Neural cell (in vitro differentiated cells): Measurements from ENCODE around the gene ARHGAP6. TPM values are rescaled to one million over a fixed set of nuclear protein-coding genes. Genes with fewer than 3 reads are reported as not detected.

Source experiments
- H2AFZ ChIP-seq: fragments of 200-600, 300-800 bp; sonication (generic), shearing (Covaris generic); 2 replicates; pipeline ENCODE4 v1.6.0; 2014; ENCODE audit warnings: low read depth, mild to moderate bottlenecking, antibody characterized with exemption, low read length, moderate library complexity
- H3F3A ChIP-seq: fragments of 200-600 bp; shearing (Covaris generic); 2 replicates; pipeline ENCODE4 v1.6.1; 2016; ENCODE audit warnings: mild to moderate bottlenecking, moderate library complexity, mixed read lengths, antibody characterized with exemption, low read length; ENCODE audit not compliant: insufficient read depth, poor library complexity, severe bottlenecking
- H3K27ac ChIP-seq: fragments of 200-600, 300-800 bp; sonication (generic), shearing (Covaris generic); 2 replicates; pipeline ENCODE4 v1.5.1; 2014; ENCODE audit warnings: mild to moderate bottlenecking, low read length, moderate library complexity
- H3K27me3 ChIP-seq: fragments of 300-800, 200-600 bp; sonication (generic), shearing (Covaris generic); 2 replicates; pipeline ENCODE4 v1.6.0; 2014; ENCODE audit warnings: mild to moderate bottlenecking, low read depth, low read length, moderate library complexity; ENCODE audit not compliant: insufficient read depth
- H3K36me3 ChIP-seq: fragments of 300-800, 200-600 bp; sonication (generic), shearing (Covaris generic); 2 replicates; pipeline ENCODE4 v1.5.1; 2014; ENCODE audit warnings: mild to moderate bottlenecking, antibody characterized with exemption, low read length, moderate library complexity; ENCODE audit not compliant: insufficient read depth
- H3K4me2 ChIP-seq: fragments of 300-800, 200-600 bp; sonication (generic), shearing (Covaris generic); 2 replicates; pipeline ENCODE4 v1.6.0; 2014; ENCODE audit warnings: mild to moderate bottlenecking, low read length
- H3K4me3 ChIP-seq: fragments of 300-800, 200-600 bp; sonication (generic), shearing (Covaris generic); 2 replicates; pipeline ENCODE4 v1.5.1; 2014; ENCODE audit warnings: mild to moderate bottlenecking, low read length, moderate library complexity
- H3K79me2 ChIP-seq: fragments of 200-600 bp; shearing (Covaris generic); replicated peaks from 2 replicates; pipeline ENCODE4 v1.6.0; 2014; ENCODE audit warnings: mild to moderate bottlenecking, low read length, moderate library complexity; ENCODE audit not compliant: insufficient read depth
- H3K9ac ChIP-seq: fragments of 300-800, 200-600 bp; sonication (generic), shearing (Covaris generic); 2 replicates; pipeline ENCODE4 v1.6.1; 2016; ENCODE audit warnings: mild to moderate bottlenecking, low read length, mixed read lengths
- H3K9me2 ChIP-seq: fragments of 200-600 bp; shearing (Covaris generic); 2 replicates; pipeline ENCODE4 v1.6.1; 2016; ENCODE audit warnings: mild to moderate bottlenecking, low read length, mixed read lengths; ENCODE audit not compliant: insufficient read depth
- H3K9me3 ChIP-seq: fragments of 200-600, 300-800 bp; sonication (generic), shearing (Covaris generic); 2 replicates; pipeline ENCODE4 v1.6.1; 2016; ENCODE audit warnings: mild to moderate bottlenecking, mixed run types, low read length, moderate library complexity, mixed read lengths
- H4K20me1 ChIP-seq: fragments of 200-600 bp; shearing (Covaris generic); 2 replicates; pipeline ENCODE4 v1.6.1; 2016; ENCODE audit warnings: mild to moderate bottlenecking, mixed run types; ENCODE audit not compliant: insufficient read depth
- EP300 ChIP-seq: fragments of 450-650 bp; conservative IDR thresholded peaks from 2 replicates; pipeline ENCODE4 v1.6.1; 2014; ENCODE audit warnings: antibody characterized with exemption, mild to moderate bottlenecking, moderate library complexity; ENCODE audit not compliant: poor library complexity, severe bottlenecking
- EZH2 ChIP-seq: fragments of 200-600, 300-800 bp; shearing (Covaris generic), sonication (generic); IDR thresholded peaks from 2 replicates; pipeline ENCODE4 v1.6.1; 2014; ENCODE audit warnings: antibody characterized with exemption, low read length, borderline replicate concordance, mild to moderate bottlenecking; ENCODE audit not compliant: insufficient read depth, poor library complexity, severe bottlenecking
- MXI1 ChIP-seq: fragments of 450-650 bp; conservative IDR thresholded peaks from 2 replicates; pipeline ENCODE4 v1.6.1; 2014; ENCODE audit warnings: antibody characterized with exemption, mild to moderate bottlenecking; ENCODE audit not compliant: poor library complexity, severe bottlenecking
- POLR2AphosphoS5 ChIP-seq: IDR thresholded peaks from 2 replicates; pipeline ENCODE4 v1.6.1; 2012
- RAD21 ChIP-seq: fragments of 450-650 bp; conservative IDR thresholded peaks from 2 replicates; pipeline ENCODE4 v1.6.1; 2014; ENCODE audit warnings: antibody characterized with exemption, mild to moderate bottlenecking, moderate library complexity
- SMC3 ChIP-seq: fragments of 450-650 bp; conservative IDR thresholded peaks from 2 replicates; pipeline ENCODE4 v1.6.1; 2014; ENCODE audit warnings: antibody characterized with exemption, mild to moderate bottlenecking, moderate library complexity; ENCODE audit not compliant: poor library complexity
- TAF1 ChIP-seq: IDR thresholded peaks from 2 replicates; pipeline ENCODE4 v1.6.1; 2012; ENCODE audit warnings: low read depth
- polyA plus RNA-seq: library from polyadenylated mRNA; depleted of rRNA; stranded (reverse); fragments of >200 nt; gene quantifications from 2 replicates; pipeline ENCODE4 v1.2.3, GENCODE V29; 2014
- TF ChIP-seq, protein P1 (sequence below): IDR thresholded peaks from 2 replicates; pipeline ENCODE4 v1.6.1; 2012; ENCODE audit warnings: borderline replicate concordance
- TF ChIP-seq, protein P2 (sequence below): fragments of 450-650 bp; IDR thresholded peaks from 2 replicates; pipeline ENCODE4 v1.5.1; 2014; ENCODE audit warnings: antibody characterized with exemption, mild to moderate bottlenecking, moderate library complexity; ENCODE audit not compliant: poor library complexity, severe bottlenecking

Gene ARHGAP6
- polyA plus RNA-seq, 1 donor from 2014 or later: 0.40 TPM

DNA sequence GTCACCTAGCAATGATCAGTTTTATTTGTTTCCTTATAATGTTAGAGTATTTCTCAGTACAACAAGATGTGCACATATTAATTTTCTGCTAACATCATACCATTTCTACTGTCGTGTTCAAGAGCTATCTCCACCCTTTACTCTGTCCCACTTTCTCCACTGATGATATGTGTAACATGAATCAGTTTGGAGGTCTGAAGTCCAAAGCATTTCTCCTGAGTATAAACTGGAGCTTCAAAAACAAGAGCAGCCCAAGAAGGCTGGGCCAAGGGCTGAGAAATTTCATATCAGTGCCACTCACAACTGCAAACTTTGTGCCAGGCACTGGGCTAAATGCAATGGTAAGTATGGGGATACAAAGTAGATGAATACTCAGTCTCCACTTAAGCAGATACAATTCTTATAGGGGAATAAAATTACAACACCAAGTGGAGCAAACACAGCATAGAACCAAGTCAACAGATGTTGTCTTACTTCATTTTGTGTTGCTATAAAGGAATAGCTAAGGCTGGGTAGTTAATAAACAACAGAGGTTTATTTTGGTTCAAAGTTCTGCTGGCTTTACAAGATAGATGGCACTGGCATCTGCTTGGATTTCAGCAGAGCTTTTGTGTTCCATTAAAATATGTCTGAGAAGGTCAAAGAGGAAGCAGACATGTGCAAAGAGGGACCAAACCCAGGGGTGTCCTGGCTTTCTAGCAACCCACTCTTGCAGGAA is 328.3 kb downstream of the ARHGAP6 start:
- no peak overlapping the region for H3K27ac ChIP-seq
- H4K20me1 ChIP-seq: no peaks in the 10 kb centered on the region
- TF ChIP-seq MXI1 (no peak), SMC3 (no peak), EP300 (no peak), POLR2AphosphoS5 (no peak), RAD21 (no peak), EZH2 (no peak), TAF1 (no peak)
- TF ChIP-seq, protein P1, sequence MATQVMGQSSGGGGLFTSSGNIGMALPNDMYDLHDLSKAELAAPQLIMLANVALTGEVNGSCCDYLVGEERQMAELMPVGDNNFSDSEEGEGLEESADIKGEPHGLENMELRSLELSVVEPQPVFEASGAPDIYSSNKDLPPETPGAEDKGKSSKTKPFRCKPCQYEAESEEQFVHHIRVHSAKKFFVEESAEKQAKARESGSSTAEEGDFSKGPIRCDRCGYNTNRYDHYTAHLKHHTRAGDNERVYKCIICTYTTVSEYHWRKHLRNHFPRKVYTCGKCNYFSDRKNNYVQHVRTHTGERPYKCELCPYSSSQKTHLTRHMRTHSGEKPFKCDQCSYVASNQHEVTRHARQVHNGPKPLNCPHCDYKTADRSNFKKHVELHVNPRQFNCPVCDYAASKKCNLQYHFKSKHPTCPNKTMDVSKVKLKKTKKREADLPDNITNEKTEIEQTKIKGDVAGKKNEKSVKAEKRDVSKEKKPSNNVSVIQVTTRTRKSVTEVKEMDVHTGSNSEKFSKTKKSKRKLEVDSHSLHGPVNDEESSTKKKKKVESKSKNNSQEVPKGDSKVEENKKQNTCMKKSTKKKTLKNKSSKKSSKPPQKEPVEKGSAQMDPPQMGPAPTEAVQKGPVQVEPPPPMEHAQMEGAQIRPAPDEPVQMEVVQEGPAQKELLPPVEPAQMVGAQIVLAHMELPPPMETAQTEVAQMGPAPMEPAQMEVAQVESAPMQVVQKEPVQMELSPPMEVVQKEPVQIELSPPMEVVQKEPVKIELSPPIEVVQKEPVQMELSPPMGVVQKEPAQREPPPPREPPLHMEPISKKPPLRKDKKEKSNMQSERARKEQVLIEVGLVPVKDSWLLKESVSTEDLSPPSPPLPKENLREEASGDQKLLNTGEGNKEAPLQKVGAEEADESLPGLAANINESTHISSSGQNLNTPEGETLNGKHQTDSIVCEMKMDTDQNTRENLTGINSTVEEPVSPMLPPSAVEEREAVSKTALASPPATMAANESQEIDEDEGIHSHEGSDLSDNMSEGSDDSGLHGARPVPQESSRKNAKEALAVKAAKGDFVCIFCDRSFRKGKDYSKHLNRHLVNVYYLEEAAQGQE: no peak
- TF ChIP-seq, protein P2, sequence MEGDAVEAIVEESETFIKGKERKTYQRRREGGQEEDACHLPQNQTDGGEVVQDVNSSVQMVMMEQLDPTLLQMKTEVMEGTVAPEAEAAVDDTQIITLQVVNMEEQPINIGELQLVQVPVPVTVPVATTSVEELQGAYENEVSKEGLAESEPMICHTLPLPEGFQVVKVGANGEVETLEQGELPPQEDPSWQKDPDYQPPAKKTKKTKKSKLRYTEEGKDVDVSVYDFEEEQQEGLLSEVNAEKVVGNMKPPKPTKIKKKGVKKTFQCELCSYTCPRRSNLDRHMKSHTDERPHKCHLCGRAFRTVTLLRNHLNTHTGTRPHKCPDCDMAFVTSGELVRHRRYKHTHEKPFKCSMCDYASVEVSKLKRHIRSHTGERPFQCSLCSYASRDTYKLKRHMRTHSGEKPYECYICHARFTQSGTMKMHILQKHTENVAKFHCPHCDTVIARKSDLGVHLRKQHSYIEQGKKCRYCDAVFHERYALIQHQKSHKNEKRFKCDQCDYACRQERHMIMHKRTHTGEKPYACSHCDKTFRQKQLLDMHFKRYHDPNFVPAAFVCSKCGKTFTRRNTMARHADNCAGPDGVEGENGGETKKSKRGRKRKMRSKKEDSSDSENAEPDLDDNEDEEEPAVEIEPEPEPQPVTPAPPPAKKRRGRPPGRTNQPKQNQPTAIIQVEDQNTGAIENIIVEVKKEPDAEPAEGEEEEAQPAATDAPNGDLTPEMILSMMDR: no peak
- H3F3A ChIP-seq: no peaks in the 10 kb centered on the region
- H3K27me3 ChIP-seq: no peaks in the 10 kb centered on the region
- no peaks in the 10 kb centered on the region for H3K9me3 ChIP-seq
- no peak overlapping the region for H3K9ac ChIP-seq
- H3K36me3 ChIP-seq: no peaks in the 10 kb centered on the region
- H3K4me2 ChIP-seq: no peak overlapping the region
- H3K4me3 ChIP-seq: no peak overlapping the region
- no peaks in the 10 kb centered on the region for H3K79me2 ChIP-seq
- no peak overlapping the region for H2AFZ ChIP-seq
- H3K9me2 ChIP-seq: no peaks in the 10 kb centered on the region

DNA sequence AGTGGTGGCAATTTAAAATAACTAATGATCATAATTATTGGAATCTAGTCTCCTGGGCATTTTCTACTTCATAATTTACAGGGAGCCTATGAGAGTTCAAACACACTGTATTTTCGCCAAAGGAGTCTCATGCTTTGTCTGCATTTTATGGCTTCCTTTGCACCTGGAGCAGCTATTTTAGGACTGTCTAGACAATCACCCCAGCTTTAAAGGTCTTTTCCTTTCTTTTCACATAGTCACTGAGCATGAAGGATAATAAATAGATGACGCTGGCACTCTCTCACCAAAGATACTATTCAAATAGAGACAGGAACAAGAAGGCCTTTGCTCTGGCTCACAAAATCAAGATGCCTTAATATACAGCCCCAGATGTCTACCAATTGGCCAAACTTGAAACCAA is 329.5 kb downstream of the ARHGAP6 start:
- no peak overlapping the region for H3K4me3 ChIP-seq
- no peaks in the 10 kb centered on the region for H3K9me2 ChIP-seq
- no peak overlapping the region for H3K9ac ChIP-seq
- H3K27me3 ChIP-seq: no peaks in the 10 kb centered on the region
- H3K4me2 ChIP-seq: no peak overlapping the region
- H4K20me1 ChIP-seq: no peaks in the 10 kb centered on the region
- no peaks in the 10 kb centered on the region for H3K9me3 ChIP-seq
- no peaks in the 10 kb centered on the region for H3K79me2 ChIP-seq
- H3K36me3 ChIP-seq: no peaks in the 10 kb centered on the region
- no peaks in the 10 kb centered on the region for H3F3A ChIP-seq
- TF ChIP-seq RAD21 (no peak), SMC3 (no peak), EP300 (no peak), POLR2AphosphoS5 (no peak), MXI1 (no peak)
- H3K27ac ChIP-seq: no peak overlapping the region
- H2AFZ ChIP-seq: no peak overlapping the region
